SKM-1 (cell line): ENCODE results near the gene TDRD12.

Experiments used
- DNase-seq: peaks from one replicate; lab custom pipeline; 2025; ENCODE audit not compliant: unreplicated experiment; lab: John Stamatoyannopoulos, UW

The TDRD12 gene

GRCh38 chr19:32809254-32809653, 89.7 kb downstream of the TDRD12 start:
- DNase-seq, result no peak

- no peak for DNase-seq
Observed at GRCh38 chr19:32809754-32810153, 90.2 kb downstream of the TDRD12 start.

- DNase-seq, result no peak
Observed at GRCh38 chr19:32810452-32810851, 90.9 kb downstream of the TDRD12 start.

- no peak for DNase-seq
Observed at GRCh38 chr19:32811151-32811550, 91.6 kb downstream of the TDRD12 start.

- DNase-seq, result no peak
Observed at GRCh38 chr19:32812036-32812435, 92.5 kb downstream of the TDRD12 start.

- DNase-seq, result no peak
Observed at GRCh38 chr19:32812571-32812970, 93.0 kb downstream of the TDRD12 start.

GRCh38 chr19:32813862-32814425, 94.4 kb downstream of the TDRD12 start:
- DNase-seq, result no peak

GRCh38 chr19:32814624-32815023, 95.1 kb downstream of the TDRD12 start:
- DNase-seq, result no peak

- DNase-seq, result no peak
Observed at GRCh38 chr19:32816555-32817099, 97.1 kb downstream of the TDRD12 start.

GRCh38 chr19:32817569-32818476, 98.3 kb downstream of the TDRD12 start:
- DNase-seq, result no peak

GRCh38 chr19:32818536-32818935, 99.0 kb downstream of the TDRD12 start:
- DNase-seq, result no peak

- DNase-seq, result no peak
Observed at GRCh38 chr19:32819419-32820400, 100.1 kb downstream of the TDRD12 start.

- no peak for DNase-seq
Observed at GRCh38 chr19:32822916-32823746, 103.6 kb downstream of the TDRD12 start.

GRCh38 chr19:32823747-32824102, 104.2 kb downstream of the TDRD12 start:
- no peak for DNase-seq

GRCh38 chr19:32824191-32824751, 104.7 kb downstream of the TDRD12 start:
- DNase-seq, result no peak

- DNase-seq, result no peak
Observed at GRCh38 chr19:32824916-32825608, 105.5 kb downstream of the TDRD12 start.

GRCh38 chr19:32828139-32828538, 108.6 kb downstream of the TDRD12 start:
- no peak for DNase-seq

GRCh38 chr19:32828643-32829344, 109.2 kb downstream of the TDRD12 start:
- no peak for DNase-seq
